Glomerular visceral epithelial cell (primary cell): ENCODE results near the gene BMP10.
"Not testable (repeated sequence)": the region's sequence is repeated elsewhere in the genome, so short reads cannot be mapped to it uniquely, and the experiment has no call there.

ENCODE experiments used
- DNase-seq: peaks from one replicate; pipeline ENCODE4 v3.0.0-alpha.2; 2016; ENCODE audit errors: extremely low spot score

The BMP10 gene

DNA sequence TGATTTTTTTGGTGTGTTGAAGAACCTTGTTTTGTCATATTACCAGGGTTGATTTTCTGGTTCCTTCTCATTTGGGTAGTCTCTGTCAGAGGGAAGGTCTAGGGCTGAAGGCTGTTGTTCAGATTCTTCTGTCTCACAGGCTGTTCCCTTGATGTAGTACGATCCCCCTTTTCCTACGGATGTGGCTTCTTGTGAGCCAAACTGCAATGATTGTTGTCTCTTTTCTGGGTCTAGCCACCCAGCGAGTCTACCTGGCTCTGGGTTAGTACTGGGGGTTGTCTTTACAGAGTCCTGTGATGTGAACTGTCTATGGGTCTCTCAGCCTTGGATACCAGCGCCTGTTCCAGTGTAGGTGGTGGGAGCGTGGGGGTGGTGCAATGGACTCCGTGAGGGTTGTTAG lies 24.8 kb upstream of the BMP10 start:
- not testable (repeated sequence) for DNase-seq

DNA sequence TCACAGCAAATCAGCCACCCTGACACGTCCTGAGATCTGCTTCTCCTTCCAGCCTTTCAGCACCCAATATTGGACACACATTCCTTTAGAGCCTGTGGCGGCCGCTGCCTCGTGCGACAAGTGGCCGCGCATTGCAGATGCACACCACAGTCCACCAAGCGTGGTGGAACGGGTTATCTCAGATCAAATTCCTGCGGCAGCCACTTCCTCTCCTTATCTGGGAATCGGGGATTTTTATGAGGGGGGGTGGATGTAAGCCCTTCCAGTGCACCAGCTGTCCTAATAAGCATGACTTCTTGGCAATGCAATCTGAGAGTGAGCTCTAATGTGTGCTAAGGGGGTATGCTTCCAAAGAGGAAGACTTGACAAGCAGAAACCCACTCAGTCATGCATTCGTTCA lies 18.3 kb upstream of the BMP10 start:
- DNase-seq = no peak

DNA sequence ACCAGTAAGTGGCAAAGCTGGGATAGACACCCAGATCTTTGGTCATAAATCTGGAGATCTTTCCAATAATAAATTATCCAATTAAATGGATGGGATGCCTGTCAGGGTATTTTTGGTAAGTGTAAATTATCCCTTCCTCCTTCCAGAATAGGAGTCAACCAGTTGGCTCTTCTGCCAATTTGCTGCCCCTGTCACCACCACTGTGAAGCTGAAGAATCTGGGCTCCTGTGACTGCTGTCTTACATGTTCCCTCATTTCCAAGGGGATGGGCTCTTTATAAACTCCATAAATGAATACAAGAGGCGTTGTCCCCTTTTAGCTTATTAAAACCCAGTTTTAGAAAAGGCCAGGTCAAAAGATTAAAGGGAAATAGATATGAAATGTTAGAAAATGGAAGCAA lies 17.8 kb upstream of the BMP10 start:
- no peak for DNase-seq

DNA sequence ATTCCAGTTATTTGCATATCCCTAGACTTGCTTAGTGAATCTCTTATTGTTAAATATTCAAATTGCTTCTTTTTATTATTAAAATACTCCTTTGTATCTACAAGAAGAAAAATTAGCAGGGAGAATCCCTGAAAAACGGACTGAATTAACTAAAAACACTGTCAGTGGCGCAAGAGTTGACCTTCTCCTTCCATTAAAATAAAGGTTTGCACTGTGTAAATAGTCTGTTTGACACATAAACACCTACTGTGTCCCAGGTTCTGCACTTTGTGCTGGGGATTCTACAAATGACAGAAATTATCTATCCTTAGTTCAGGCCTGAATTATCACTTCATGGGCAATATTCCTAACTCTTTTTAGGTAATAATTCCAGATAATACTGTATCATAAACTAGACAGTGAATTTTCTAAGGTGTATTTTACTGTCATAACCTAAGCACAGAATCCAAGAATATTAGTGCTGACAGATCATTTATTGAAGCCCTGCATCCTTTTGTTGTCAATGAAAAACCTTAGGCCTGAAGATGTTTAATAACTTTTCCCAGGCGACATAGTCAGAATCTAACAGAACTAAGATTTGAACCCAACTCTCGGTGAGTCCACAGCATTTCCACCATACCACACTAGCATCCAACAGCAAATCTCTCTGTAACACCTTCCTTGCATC lies 17.0 kb upstream of the BMP10 start:
- DNase-seq = no peak

DNA sequence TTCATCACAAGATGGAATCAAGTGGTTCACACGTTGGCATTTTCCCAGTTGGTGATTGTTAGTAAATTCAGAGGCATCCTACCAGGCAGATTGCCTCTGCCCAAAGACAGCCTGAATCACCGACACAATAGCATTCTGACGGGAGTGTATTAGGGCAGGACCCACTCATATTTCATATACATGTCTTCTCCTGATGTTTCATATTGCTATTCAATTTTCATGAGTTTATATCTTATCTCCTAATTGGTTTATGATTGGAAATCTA lies 14.5 kb upstream of the BMP10 start:
- no peak for DNase-seq

DNA sequence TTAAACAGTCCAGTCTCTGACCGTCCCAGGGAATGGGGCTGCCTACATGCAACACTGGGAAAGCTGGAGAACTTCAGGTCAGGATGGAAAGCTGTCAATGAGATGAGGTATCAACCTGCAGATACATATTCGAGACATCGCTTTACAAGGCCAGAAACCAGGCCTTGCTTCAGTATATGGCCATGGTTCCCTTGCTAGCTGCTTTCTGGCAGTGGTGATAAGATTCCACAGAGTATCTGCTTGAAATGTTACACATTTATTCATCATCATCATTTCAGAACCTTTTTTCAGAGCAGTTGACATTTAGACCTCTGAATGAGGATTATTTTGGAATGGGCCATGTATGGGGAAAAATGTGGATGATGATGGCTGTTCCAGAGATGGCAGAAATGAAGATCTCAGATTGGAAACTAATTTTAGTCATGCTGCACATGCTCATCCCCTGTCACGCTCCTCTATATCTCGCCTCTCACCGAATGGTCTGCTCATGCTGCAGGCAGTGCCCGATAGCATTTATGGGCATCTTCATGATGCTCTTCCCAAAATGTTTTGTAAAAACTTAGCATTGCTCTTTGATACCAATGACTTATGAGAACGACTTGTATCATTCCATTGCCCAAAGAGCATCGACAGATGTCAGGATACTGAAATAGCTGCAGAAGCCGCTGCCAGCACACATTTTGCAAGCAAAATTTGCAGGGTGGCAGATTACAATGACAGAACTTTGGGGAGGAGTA lies 14.0 kb upstream of the BMP10 start:
- DNase-seq = no peak

DNA sequence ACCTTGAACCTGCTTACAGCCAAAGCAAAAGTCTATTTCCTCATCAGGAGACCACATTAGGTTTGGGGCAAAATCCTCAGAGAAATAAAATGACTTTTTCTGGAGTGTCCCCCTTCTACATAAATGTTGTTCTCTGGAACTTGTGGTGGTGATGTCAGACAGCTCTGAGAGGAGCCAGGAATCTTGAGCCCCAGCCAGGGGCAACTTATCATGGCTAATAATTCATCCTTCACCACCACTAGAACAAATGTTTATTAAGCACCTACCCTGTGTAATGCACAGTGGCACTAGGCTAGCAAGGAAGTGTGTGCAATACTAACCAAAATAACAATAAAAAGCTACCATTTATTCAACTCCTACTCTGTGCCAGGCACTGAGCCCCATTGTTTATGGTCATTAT lies 9.0 kb upstream of the BMP10 start:
- no peak for DNase-seq

DNA sequence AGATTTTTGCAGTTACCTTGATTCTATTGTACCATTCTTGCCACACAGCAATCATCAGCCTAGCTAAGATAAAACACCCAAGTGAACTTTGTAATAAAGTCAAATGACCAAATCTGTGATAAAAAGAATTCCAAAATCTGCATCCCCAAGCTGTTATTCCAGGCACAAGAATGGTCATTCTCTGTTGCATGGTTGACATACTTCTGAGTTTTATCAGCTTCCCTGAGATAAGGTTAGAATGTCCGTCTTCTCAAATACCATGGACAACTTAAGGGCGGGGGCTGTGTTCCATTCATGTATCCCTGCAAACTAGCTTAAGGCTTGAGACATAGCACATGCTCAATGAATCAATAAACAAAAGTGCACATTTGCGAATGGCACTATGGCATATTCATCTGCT lies 8.1 kb upstream of the BMP10 start:
- no peak for DNase-seq

DNA sequence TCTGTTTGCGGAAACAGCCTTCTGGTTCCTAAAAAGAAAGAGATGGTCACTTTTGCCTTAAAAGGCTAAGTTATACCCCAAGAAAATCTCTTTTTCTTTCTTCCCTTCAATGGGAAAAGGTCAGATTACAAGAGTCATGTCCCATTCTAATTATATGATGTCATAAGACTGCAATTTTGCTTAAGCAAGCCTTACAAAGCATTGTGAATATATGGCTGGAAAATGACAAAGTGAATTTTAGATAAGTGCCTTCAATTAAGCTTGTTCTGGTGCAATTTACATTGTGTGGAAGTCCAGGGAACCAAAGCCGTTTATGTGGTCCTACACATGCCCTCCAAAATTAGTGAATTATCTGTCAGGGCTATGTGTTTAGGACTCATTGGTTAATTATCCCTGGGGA lies 7.6 kb upstream of the BMP10 start:
- no peak for DNase-seq

DNA sequence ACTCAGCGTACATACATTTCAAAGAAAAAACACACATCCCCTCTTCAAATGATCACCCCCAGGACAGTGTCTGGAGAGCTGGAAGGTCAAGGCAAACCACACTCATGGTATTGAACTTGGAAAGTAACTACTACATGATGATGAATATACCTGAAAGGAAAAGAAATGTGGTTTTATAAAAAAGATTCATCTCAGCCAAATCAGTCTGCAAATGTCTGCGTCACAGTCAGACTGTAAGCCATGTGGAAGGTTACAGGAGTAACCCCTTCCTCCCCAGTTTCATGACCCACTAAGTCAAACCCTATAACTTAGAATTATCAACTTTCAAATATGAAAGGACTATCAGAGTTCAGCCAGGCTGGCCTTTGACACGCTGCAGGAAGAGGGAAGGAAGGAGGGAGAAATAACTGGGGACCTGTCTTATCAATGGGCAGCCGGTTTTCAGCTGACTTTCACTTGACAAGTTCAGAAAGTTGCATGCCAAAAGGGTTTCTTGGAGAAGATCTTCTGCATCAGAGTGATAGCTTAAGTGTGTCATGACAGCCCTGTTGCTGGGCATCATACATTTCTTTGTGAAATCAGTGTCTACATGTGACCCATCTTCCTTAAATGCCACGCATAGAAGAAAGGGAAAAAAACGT lies 7.0 kb upstream of the BMP10 start:
- no peak for DNase-seq

DNA sequence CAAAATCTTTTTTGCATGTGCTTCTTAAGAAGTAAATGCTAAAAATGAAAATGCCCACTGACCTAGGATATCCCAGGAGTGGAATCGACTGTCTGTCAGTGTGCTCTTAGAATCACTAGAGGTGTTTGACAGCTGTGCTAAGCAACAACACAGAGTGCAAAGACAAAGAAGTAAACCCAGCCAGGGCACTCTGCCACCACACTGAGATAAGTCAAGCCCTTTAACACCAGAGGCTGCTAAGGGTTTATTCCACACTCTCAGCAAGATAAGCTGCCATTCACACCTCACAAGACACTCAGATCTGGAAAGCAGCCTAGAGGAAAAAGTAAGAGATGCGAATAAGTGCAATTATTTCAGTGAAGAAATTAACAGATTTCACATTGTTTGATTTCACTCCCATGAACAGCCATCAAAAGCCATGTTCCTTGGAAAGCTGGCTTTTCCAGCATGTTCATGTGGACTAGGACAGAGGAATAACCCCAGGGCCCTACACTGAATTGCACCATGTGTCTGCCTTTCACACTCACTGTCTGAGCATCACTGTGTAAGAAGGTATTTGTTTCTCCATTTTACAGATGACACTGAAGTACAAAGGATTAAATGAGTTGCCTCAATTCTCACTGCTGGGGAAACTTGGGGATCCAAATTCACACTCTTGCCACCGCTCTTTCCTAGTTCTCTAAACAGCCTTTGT lies 6.0 kb upstream of the BMP10 start:
- no peak for DNase-seq

DNA sequence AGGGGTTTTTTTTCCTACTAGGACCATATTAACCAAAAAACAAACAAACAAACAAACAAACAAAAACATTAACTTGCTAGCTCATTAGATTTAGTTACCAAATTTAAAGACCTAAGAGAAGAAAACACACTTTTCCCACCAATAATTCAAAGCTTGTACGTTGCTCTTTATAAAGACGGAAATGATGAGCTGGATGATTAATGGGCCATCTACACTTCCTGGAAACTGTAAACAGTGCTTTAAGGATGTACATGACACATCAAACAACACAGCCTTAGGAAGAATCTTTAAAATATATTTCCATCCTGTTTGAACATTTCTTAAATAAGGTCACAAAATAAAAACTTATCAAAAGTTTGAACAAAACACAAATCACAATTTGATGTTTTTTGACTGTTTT lies 982 bp downstream of the BMP10 start:
- DNase-seq = no peak

DNA sequence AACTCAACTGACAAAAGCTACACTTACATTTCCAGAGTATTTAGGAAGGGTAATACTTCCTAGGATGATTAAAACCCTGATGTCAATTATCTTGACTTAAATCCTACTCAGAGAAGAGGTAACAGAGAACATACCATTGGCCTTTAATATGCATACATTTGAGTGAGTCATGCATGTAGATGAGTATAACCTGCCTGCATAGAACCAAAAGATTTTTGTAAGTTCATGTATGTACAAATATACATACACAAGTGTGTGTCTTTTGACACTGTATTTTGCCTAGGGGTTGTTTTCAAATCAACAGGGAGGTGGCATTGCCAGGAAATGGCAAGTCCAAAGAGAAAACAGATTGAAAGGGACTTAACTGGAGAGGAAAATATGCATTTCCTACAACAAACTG lies 6.1 kb downstream of the BMP10 start:
- DNase-seq = no peak

DNA sequence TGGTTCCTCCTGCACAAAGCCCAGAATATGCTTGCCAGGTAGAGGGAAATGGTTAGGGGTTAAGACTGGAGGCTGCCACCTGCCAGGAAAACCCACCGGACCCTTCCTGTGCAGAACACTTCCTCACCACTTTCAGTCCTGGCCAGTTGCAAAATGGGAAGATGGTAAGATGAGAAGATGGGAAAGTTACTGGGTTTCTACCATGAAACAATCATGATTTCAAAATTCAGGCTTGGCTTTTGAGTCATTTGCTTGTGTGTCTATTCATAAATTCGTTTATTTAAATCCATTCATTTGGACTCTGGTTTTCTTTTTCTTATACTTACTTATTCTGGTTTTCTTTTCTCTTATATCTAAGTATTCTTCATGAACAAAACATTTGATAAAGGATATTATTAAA lies 7.2 kb downstream of the BMP10 start:
- DNase-seq = no peak

DNA sequence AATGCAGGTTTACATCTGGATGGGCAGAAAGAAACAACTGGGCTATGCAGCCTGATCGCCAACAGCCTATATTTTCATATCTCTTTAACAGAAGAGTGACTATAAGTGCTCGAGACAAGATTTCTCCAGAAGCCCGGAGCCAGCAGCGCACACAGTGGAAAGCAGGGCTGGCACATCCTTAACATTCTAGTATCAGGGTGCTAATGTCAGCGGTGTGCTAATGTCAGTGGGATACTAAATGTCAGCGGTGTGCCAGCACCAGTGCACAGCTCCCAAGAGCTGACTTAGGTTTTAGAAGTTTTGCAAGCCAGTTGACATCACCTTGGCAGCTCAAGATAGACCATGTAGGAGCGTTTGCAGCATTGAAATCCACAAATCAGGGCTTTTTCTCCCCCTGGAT lies 8.3 kb downstream of the BMP10 start:
- DNase-seq = no peak

DNA sequence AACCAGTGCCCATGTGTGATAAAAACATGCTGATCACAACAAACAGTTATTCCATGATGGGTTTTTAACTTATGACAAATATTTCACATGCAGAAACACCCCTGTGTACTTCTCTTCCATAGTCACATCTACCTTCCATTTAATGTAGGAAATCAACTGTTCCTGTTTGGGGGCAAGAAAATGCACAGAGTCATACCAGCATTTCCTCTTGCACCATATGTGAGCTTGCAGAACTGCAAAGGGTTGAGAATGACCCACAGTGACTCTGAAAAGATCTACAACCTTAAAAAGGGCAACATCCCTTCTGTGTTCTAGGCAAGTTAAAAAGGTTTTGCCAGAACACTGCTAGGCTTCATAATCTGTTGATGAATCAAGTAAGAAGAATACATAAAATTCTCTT lies 9.9 kb downstream of the BMP10 start:
- no peak for DNase-seq

DNA sequence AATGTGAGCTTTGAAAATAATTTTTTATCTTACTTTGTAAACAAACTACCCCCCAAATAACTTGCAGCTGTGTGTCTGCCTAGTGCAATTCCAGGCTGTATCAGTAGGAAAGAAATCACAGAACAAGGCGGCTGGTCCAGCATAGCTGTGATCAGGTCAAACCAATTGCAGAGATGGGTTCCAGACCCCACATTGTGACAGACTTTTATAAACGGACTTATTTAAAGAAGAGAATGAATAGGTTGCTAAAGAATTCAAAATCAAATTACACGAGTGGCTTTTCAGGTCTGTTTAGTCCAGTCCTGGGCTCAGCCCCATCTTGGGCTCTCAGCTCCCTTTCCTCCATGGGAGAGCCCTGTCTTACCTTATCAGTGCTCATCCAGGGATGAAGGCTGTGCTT lies 11.1 kb downstream of the BMP10 start:
- no peak for DNase-seq

DNA sequence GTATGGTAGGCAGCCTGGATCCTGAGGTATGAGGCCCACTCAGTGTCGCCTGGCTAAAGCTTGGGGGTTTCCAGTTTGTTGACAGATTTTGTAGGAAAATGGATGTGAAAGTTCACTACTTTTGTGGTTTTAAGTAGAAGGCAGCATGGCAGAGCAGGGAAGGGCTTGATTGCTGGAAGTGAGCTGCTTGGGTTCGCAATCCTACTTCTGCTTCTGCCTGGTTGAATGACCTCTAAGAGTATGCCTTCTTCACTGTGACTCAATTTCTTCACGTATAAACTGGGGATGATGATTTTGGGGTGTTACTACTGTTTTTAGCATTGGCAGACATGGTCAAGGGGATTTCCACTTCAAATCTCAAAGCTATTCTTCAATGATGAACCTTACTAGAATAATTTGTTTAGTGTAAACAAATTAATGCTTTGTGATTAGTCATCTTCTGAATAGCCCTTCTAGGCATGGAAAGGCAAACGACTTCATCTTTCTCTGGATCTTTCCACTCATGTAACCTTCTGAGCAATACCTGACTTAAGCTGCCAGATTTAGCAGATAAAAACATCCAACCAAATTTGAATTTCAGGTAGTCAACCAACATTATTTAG lies 13.2 kb downstream of the BMP10 start:
- no peak for DNase-seq

DNA sequence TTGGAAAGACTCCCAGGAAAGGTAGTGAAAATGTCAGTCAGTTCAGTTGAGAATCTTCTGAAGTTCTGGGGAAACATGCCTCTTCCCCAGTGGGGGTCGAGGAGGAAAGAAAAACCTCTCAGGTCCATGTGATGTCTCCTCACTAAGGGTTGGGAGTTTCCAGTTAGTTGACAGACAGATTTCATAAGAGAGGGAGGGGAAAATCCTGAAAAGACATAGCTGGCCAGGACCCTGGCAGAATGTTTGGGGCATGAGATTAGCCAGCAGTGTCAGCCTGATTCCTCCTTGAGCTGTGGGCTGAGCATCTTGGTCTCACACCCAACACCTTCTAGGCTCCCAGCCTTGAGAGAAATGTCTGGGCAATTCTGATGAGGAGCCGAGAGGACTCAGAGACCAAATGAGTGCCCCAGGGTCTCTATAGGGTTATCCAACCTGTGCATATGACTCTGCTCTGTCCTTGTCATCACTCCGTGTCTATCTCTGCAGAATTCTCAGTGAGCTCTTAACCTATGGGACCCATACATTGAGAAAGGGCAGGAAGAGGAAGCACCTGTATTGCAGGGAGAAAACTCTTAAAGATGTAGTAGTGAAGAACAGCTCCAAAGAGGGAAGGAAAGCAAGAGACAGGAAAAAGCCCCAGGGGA lies 13.9 kb downstream of the BMP10 start:
- no peak for DNase-seq

DNA sequence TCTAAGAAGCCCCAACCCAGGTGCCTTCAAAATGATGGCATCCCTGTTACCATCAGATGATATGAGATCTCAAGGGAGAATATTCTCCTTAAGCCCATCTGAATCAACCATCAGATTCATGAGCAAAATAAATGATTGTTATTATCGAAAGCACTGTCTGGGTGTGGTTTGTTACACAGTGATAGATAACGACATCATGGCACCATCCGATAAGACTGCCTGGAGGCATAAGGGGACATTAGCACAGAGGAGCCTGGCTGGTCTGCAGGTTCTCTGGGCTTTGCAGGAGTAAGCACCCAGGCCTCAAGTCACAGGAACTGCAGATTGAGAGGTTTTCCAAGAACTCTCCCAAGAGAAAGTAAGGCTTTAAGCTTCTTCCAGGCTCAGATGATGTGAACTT lies 15.6 kb downstream of the BMP10 start:
- DNase-seq = no peak

DNA sequence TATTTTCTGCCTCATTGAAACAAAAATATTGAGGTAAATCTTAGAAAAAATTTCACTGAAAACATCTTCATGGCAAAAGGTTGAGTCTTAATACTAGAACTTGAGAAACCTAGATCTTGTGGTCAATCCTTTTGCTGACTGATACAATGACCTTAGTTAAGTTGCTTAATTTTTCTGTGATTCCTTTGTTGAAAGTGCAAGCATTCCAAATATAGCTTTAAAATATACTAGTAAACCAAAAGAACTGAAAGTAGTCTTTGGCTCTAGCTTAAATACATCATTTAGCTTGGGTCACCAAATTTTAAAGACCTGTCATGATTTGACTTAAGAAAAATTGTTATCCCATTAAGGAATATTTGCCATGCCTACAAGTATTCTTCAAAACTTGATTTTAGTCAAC lies 16.7 kb downstream of the BMP10 start:
- DNase-seq = no peak

DNA sequence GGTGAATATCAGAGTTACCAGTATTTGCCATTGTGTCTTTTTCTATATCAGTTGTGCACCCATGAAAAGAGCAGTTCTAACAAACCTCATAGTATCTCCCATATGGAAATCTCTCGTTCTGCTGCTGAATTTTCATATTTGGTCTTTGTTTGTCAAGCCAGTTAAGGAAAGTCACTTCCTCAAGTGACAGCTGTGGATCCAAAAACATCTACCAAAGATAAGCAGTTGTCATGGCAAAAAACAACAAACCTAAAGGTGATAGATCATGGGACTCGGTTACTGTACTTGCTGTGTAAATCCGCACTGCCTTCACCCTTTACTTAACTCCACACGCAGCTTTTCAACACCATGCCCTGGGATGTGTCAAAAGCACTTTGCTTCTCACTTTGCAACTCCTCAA lies 17.3 kb downstream of the BMP10 start:
- DNase-seq = no peak
